ENCODE results near the gene TLX3. TPM values are rescaled to one million over a fixed set of nuclear protein-coding genes. Genes with fewer than 3 reads are reported as not detected.

Gene TLX3
- total RNA-seq, 1 donor from 2014 or later, result not detected

GRCh38 chr5:171268700-171269620 is 40.1 kb upstream of the TLX3 start:
- Histone ChIP-seq H3K9me3 (no peaks in the 10 kb centered on the region), H3K36me3 (no peaks in the 10 kb centered on the region), H3K27ac (no peak overlapping the region), H3K27me3 (no peaks in the 10 kb centered on the region), H3K4me1 (no peaks in the 10 kb centered on the region), H3K4me3 (no peak overlapping the region)
- ATAC-seq (no peak), DNase-seq (no peak)
- TF ChIP-seq, protein P1, sequence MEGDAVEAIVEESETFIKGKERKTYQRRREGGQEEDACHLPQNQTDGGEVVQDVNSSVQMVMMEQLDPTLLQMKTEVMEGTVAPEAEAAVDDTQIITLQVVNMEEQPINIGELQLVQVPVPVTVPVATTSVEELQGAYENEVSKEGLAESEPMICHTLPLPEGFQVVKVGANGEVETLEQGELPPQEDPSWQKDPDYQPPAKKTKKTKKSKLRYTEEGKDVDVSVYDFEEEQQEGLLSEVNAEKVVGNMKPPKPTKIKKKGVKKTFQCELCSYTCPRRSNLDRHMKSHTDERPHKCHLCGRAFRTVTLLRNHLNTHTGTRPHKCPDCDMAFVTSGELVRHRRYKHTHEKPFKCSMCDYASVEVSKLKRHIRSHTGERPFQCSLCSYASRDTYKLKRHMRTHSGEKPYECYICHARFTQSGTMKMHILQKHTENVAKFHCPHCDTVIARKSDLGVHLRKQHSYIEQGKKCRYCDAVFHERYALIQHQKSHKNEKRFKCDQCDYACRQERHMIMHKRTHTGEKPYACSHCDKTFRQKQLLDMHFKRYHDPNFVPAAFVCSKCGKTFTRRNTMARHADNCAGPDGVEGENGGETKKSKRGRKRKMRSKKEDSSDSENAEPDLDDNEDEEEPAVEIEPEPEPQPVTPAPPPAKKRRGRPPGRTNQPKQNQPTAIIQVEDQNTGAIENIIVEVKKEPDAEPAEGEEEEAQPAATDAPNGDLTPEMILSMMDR (IDR thresholded peaks at IDR 0.05), result no peak
- intact Hi-C loops (cut with DNase I), result no loop called here

DNA sequence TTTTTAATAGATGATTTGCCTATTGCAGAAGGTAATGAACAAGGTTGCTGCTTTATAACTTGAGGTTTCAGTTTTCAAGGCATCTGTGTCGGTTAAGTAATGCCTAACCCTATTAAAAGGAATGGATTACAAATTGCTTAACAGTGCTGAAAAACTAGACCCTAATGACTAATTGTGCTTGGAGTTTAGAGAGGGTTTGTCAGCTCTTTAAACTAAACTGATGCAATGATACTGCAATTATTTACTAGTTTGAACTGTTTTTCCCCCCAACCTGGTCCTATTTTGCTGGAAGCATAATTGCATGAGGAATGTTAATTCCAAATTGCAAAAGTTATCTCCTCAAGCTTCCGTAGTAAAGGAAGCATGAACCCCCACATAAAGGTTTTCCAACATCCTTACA is 39.3 kb upstream of the TLX3 start:
- Histone ChIP-seq H3K4me1 (no peaks in the 10 kb centered on the region), H3K27me3 (no peaks in the 10 kb centered on the region), H3K36me3 (no peaks in the 10 kb centered on the region), H3K4me3 (no peak overlapping the region), H3K9me3 (no peaks in the 10 kb centered on the region), H3K27ac (no peak overlapping the region)
- TF ChIP-seq, protein P1 (IDR thresholded peaks at IDR 0.05), result no peak
- ATAC-seq (no peak), DNase-seq (no peak)
- intact Hi-C loops (cut with DNase I), result no loop called here

GRCh38 chr5:171270136-171270535 is 38.9 kb upstream of the TLX3 start:
- DNase-seq (no peak), ATAC-seq (no peak)
- no peaks in the 10 kb centered on the region for H3K9me3 ChIP-seq
- H3K27me3 ChIP-seq, result no peaks in the 10 kb centered on the region
- no peak overlapping the region for H3K27ac ChIP-seq
- H3K4me1 ChIP-seq, result no peaks in the 10 kb centered on the region
- intact Hi-C loops (cut with DNase I), result no loop called here
- H3K36me3 ChIP-seq, result no peaks in the 10 kb centered on the region
- TF ChIP-seq, protein P1 (IDR thresholded peaks at IDR 0.05), result no peak
- no peak overlapping the region for H3K4me3 ChIP-seq

GRCh38 chr5:171271798-171272197 is 37.2 kb upstream of the TLX3 start:
- Histone ChIP-seq H3K27me3 (no peaks in the 10 kb centered on the region), H3K27ac (no peak overlapping the region), H3K4me3 (no peak overlapping the region), H3K36me3 (no peaks in the 10 kb centered on the region), H3K4me1 (no peaks in the 10 kb centered on the region), H3K9me3 (no peaks in the 10 kb centered on the region)
- TF ChIP-seq, protein P1 (IDR thresholded peaks at IDR 0.05), result no peak
- intact Hi-C loops (cut with DNase I), result no loop called here
- ATAC-seq, result no peak
- no peak for DNase-seq

DNA sequence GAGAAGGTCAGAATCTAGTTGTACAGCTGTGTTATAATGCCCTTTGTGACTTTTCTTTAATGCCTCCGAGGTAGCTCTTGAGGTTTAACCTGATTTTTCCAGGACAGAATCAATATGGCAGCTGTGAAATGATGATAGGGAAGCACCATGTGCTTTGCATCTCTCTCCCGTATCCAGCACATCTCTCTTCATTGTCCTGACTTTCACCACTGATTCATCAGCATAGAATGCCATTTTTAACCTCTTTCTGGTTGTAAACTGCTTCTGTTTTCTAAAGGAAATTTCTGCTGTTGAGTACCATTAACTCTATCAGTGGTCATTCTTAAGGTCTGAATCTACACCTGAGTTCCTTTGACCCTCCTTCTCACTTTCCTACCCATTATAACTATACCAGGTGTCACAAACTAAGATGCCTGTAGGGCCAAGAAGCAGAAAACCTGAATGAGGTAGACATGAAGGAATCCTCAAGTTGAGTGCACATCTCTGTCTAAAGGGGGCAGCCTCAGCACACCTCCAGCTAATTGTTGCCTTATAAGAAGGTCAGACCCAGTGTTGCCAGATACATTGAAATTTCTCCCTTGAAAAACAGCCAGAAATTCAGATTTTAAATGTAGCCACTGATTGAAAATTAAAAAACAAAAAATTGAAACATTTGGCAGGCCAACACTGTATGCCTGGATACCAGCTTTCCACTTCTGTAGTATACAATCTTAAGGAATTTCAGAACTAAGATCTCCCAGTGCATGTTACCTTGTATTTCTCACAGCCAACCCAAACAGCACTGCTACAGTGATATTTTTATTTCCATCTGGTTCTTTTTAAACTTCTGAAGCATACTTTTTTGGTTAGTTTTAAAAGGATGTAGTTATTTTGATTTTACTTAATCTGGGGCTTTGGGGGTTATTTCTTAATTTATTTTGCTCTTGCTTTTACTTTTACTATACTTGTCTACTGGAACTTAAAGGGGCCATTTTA is 35.8 kb upstream of the TLX3 start:
- H3K27ac ChIP-seq, result no peak overlapping the region
- TF ChIP-seq, protein P1 (IDR thresholded peaks at IDR 0.05), result no peak
- no peaks in the 10 kb centered on the region for H3K36me3 ChIP-seq
- no peak overlapping the region for H3K4me3 ChIP-seq
- DNase-seq (no peak), ATAC-seq (no peak)
- intact Hi-C loops (cut with DNase I), result no loop called here
- H3K4me1 ChIP-seq, result no peaks in the 10 kb centered on the region
- H3K27me3 ChIP-seq, result no peaks in the 10 kb centered on the region
- no peaks in the 10 kb centered on the region for H3K9me3 ChIP-seq
